Aorta (tissue), 5 donors: ENCODE data around the gene NSMF. TPM values are rescaled to one million over a fixed set of nuclear protein-coding genes. Genes with fewer than 3 reads are reported as not detected.

Experiments used
- ATAC-seq: fragments of 200-7000 bp; cut with Tn5 transposase; one replicate; pipeline ENCODE4 v1.9.1; 2022; ENCODE audit warnings: moderate library complexity; ENCODE audit not compliant: low FRiP score
- DNase-seq, 2 donors: peaks; one replicate each; pipeline ENCODE4 v3.0.0-alpha.2; 2020
- H3K27ac ChIP-seq, 2 donors: one replicate each; pipeline ENCODE4 v1.5.1; 2013; ENCODE audit warnings: low read length in 2 of 2, mild to moderate bottlenecking in 2 of 2, moderate library complexity in 2 of 2, control low read depth in 1 of 2, inconsistent platforms in 1 of 2, low read depth in 1 of 2
- H3K27me3 ChIP-seq, 2 donors: one replicate each; pipeline ENCODE4 v1.6.1; 2013; ENCODE audit warnings: control low read depth in 1 of 2, low read length in 1 of 2, mild to moderate bottlenecking in 1 of 2, moderate library complexity in 1 of 2; ENCODE audit not compliant: insufficient read depth in 2 of 2, control insufficient read depth in 1 of 2
- H3K36me3 ChIP-seq, 2 donors: one replicate each; pipeline ENCODE4 v1.6.1; 2013; ENCODE audit warnings: control low read depth in 1 of 2, low read length in 1 of 2, mild to moderate bottlenecking in 1 of 2; ENCODE audit not compliant: insufficient read depth in 2 of 2, control insufficient read depth in 1 of 2
- H3K4me1 ChIP-seq, 2 donors: one replicate each; pipeline ENCODE4 v1.6.1; 2013; ENCODE audit warnings: low read length in 2 of 2, control low read depth in 1 of 2, mild to moderate bottlenecking in 1 of 2, moderate library complexity in 1 of 2; ENCODE audit not compliant: insufficient read depth in 2 of 2, control insufficient read depth in 1 of 2
- H3K4me3 ChIP-seq, 2 donors: one replicate each; pipeline ENCODE4 v1.5.1; 2013; ENCODE audit warnings: low read length in 2 of 2, control low read depth in 1 of 2, mild to moderate bottlenecking in 1 of 2
- H3K9me3 ChIP-seq: one replicate; pipeline ENCODE4 v1.6.1; 2013; ENCODE audit warnings: mild to moderate bottlenecking, low read length; ENCODE audit not compliant: control insufficient read depth
- WGBS, 2 donors: extraction: QIAGEN DNeasy Blood & Tissue Kit; methylation state at CpG; one replicate each; pipeline ENCODE4 v1.1.7; 2013; 5-methylcytosine and 5-hydroxymethylcytosine counted together
- intact Hi-C, 2 donors: fragments of 100-400 bp; cut with DNase I; formaldehyde crosslinking; loops; one replicate each; pipeline versions ENCODE4 v1.14.2 to v1.15.0; 2022
- polyA plus RNA-seq, 2 donors: library from polyadenylated mRNA; stranded (reverse); fragments of 200-250 nt; gene quantifications; one replicate each; pipeline ENCODE4 v1.2.3, GENCODE V29; 2013
- total RNA-seq, 2 donors: library from RNA; stranded (reverse); fragmentation: NEBNext Ultra II Directional; extraction: Animal tissue kit (Norgen Biotek cat#: 25700); gene quantifications; one replicate each; pipeline ENCODE4 v1.2.1, GENCODE V29; 2021
- donor health status: healthy with polysubstance abuse.
- donor health status: Bipolar disorder and iron deficiency.
- donor health status: DM: no; HTN: no; CAD: no.
- donor health status: DM: no; HTN: no; CAD: no.
- donor health status: DM: yes; HTN: yes; CAD: no.

The NSMF gene
- total and polyA plus RNA-seq, 4 donors = 75.5 to 154 (median 77.5) TPM

- Histone ChIP-seq H3K27ac (no peak overlapping the region), H3K36me3 (no peaks in the 10 kb centered on the region), H3K4me3 (no peak overlapping the region), H3K4me1 (no peaks in the 10 kb centered on the region), H3K9me3 (no peaks in the 10 kb centered on the region), H3K27me3 (no peaks in the 10 kb centered on the region)
- intact Hi-C loops = no loop called here
- DNase-seq = peak; percentile 40 to 74
- no peak for ATAC-seq
- WGBS, 2 donors = 60 to 63% methylated on average over 36 to 40 of the region's 40 CpGs
These were observed 21.2 kb downstream of the NSMF start for GRCh38 chr9:137437691-137438590.

DNA sequence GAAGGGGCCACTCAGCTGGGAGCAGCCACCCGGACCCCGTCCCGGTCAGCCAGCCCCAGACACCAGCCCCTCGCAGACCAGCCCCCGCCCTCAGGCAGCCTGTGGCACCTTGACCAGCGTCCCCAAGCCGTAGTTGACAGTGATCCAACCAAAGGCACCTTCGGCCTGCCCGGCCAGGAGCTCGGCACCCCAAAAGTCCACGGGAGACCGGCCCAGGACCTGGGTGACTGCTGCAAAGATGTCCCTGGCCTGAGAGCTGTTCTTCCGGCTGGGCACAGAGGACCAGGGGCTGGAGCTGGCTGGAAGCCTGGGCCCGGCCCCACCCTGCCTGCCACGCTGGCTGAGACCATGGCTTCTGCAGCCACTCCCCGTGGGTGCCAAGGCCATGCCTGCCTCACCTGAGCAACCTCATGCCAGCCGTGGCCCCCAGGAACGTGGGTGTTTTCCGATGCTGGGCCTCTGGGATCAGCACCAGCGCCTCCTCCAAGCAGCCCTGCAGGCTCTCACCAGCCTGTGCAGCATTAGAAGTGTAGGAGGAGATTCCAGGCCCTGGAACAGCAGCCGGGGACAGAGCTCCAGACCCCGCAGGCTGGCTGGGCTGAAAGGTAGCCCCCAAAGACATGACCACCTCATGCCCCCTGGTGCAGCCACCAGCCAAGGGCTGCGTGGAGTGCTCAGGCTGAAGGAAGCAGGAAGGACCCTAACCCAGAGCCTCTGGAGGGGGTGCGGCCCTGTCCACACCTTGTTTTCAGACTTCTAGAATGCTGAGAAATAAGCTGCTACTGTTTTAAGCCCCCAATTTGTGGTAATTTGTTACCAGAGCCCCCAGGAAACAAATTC lies 22.2 kb downstream of the NSMF start:
- Histone ChIP-seq H3K36me3 (no peaks in the 10 kb centered on the region), H3K27me3 (no peaks in the 10 kb centered on the region), H3K9me3 (no peaks in the 10 kb centered on the region), H3K4me3 (no peak overlapping the region), H3K27ac (no peak overlapping the region), H3K4me1 (no peaks in the 10 kb centered on the region)
- peak; percentile 43 to 64 for DNase-seq
- WGBS, 2 donors = 77 to 82% methylated on average over 24 of the region's 24 CpGs
- ATAC-seq = no peak
- intact Hi-C loops = no loop called here

DNA sequence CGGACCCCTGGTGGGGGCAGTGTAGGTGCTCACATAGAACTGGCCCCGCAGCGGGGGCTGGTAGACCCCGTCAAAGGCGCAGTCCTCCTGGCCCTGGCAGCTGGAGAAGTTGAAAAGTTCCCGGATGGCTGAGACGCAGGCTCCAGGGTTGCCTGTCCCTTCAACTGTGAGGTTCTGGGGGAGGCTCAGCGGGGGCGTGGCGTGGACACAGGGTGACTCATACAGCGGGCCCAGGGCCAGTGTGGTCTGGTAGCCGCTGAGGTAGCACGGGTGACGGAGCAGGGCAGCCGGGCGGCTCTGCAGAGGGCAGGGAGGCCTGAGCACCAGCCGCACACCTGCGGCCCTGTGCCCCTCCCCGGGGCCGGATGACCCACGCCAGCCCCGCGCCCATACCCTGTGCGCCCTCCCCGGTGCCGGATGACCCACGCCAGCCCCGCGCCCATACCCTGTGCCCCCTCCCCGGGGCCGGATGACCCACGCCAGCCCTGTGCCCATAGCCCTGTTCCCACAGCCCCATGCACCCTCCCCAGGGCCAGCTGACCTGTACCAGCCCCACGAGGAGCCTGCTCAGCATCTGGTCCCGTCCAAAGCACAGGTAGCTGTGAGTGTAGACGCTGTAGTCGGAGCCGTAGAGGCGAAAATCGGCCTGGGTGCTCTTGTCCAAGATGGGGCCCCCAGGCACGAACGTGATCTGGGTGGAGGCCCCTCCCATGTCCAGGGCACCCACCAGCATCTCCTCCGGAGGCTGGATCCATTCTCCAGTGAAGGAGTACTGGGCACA lies 23.0 kb downstream of the NSMF start:
- Histone ChIP-seq H3K27me3 (no peaks in the 10 kb centered on the region), H3K36me3 (no peaks in the 10 kb centered on the region), H3K27ac (no peak overlapping the region), H3K4me1 (no peaks in the 10 kb centered on the region), H3K4me3 (no peak overlapping the region), H3K9me3 (no peaks in the 10 kb centered on the region)
- 56 to 63% methylated on average over 31 to 42 of the region's 42 CpGs for WGBS, 2 donors
- ATAC-seq (peak; percentile 53), DNase-seq (peak; percentile 87 to 94)
- intact Hi-C loops = no loop called here

GRCh38 chr9:137435381-137435891 lies 23.7 kb downstream of the NSMF start:
- H3K4me1 ChIP-seq = no peaks in the 10 kb centered on the region
- ATAC-seq (no peak), DNase-seq (no peak)
- no peak overlapping the region for H3K27ac ChIP-seq
- no peaks in the 10 kb centered on the region for H3K36me3 ChIP-seq
- H3K9me3 ChIP-seq = no peaks in the 10 kb centered on the region
- H3K4me3 ChIP-seq = no peak overlapping the region
- no peaks in the 10 kb centered on the region for H3K27me3 ChIP-seq
- 81 to 82% methylated on average over 20 of the region's 20 CpGs for WGBS, 2 donors
- intact Hi-C loops = no loop called here

- Histone ChIP-seq H3K27me3 (no peaks in the 10 kb centered on the region), H3K4me3 (no peak overlapping the region), H3K36me3 (no peaks in the 10 kb centered on the region), H3K4me1 (no peaks in the 10 kb centered on the region), H3K27ac (no peak overlapping the region), H3K9me3 (no peaks in the 10 kb centered on the region)
- no peak for ATAC-seq
- 89 to 93% methylated on average over 39 to 43 of the region's 43 CpGs for WGBS, 2 donors
- DNase-seq = peak; percentile 53 to 77
- intact Hi-C loops = no loop called here
These were observed 24.4 kb downstream of the NSMF start for GRCh38 chr9:137434498-137435380.

- no peaks in the 10 kb centered on the region for H3K27me3 ChIP-seq
- DNase-seq = peak; percentile 48 to 72
- 89 to 91% methylated on average over 16 to 26 of the region's 26 CpGs for WGBS, 2 donors
These were observed 25.2 kb downstream of the NSMF start for GRCh38 chr9:137433916-137434431.

GRCh38 chr9:137433349-137433915 lies 25.7 kb downstream of the NSMF start:
- intact Hi-C loops = no loop called here
- no peaks in the 10 kb centered on the region for H3K36me3 ChIP-seq
- no peak overlapping the region for H3K27ac ChIP-seq
- ATAC-seq = no peak
- no peaks in the 10 kb centered on the region for H3K9me3 ChIP-seq
- no peaks in the 10 kb centered on the region for H3K4me1 ChIP-seq
- WGBS, 2 donors = 84 to 87% methylated on average over 18 to 19 of the region's 19 CpGs
- no peak overlapping the region for H3K4me3 ChIP-seq
- no peaks in the 10 kb centered on the region for H3K27me3 ChIP-seq
- peak; percentile 41 to 77 for DNase-seq

More at GRCh38 chr9:137433916-137434431, 25.2 kb downstream of the NSMF start:
- no peaks in the 10 kb centered on the region for H3K9me3 ChIP-seq
- H3K27ac ChIP-seq = no peak overlapping the region
- no peaks in the 10 kb centered on the region for H3K36me3 ChIP-seq
- H3K4me1 ChIP-seq = no peaks in the 10 kb centered on the region
- intact Hi-C loops = no loop called here
- ATAC-seq = no peak
- H3K4me3 ChIP-seq = no peak overlapping the region
